NCI-H2107 treated with DMSO at 0.1 percent for 48 hours (cell line): ENCODE data around the gene BORCS6.

ENCODE experiments used
- DNase-seq: peaks from one replicate; lab custom pipeline; 2025; ENCODE audit not compliant: unreplicated experiment; lab: John Stamatoyannopoulos, UW

Gene BORCS6

GRCh38 chr17:8143581-8144400 is 46.2 kb downstream of the BORCS6 start:
- DNase-seq: no peak

GRCh38 chr17:8142887-8143580 is 46.9 kb downstream of the BORCS6 start:
- DNase-seq: no peak

- no peak for DNase-seq
Observed at GRCh38 chr17:8142158-8142886, 47.7 kb downstream of the BORCS6 start.

- no peak for DNase-seq
Observed at GRCh38 chr17:8141741-8142140, 48.2 kb downstream of the BORCS6 start.

- no peak for DNase-seq
Observed at GRCh38 chr17:8141045-8141444, 48.9 kb downstream of the BORCS6 start.

GRCh38 chr17:8140065-8141029 is 49.6 kb downstream of the BORCS6 start:
- no peak for DNase-seq

- peak; percentile 80 for DNase-seq
Observed at GRCh38 chr17:8138672-8139371, 51.2 kb downstream of the BORCS6 start.

- no peak for DNase-seq
Observed at GRCh38 chr17:8138374-8138671, 51.7 kb downstream of the BORCS6 start.
